Measurements from ENCODE around the gene PCDHA7.
"Not testable (repeated sequence)": the region's sequence is repeated elsewhere in the genome, so short reads cannot be mapped to it uniquely, and the experiment has no call there.

PCDHA7 gene

GRCh38 chr5:140835622-140836510 is 1.8 kb downstream of the PCDHA7 start:
- H3K4me3 ChIP-seq (ENCODE audit: low read depth, low read length) = no peak overlapping the region
- TF ChIP-seq CTCF (conservative IDR thresholded peaks at IDR 0.05; ENCODE audit: low read depth, low read length) = no peak

GRCh38 chr5:140840978-140841962 is 7.2 kb downstream of the PCDHA7 start, which contains the start of gene PCDHA8:
Gene PCDHA8, plus strand, starts transcription at chr5:140841187. Its CDS starts 135 bp downstream, at chr5:140841322.
- DNase-seq (ENCODE audit: low read depth) = no peak
- TF ChIP-seq CTCF (conservative IDR thresholded peaks at IDR 0.05; ENCODE audit: low read depth, low read length) = no peak
- no peak within 1 kb of the TSS for H3K4me3 ChIP-seq (ENCODE audit: low read depth, low read length)

More at GRCh38 chr5:140835622-140836510, 1.8 kb downstream of the PCDHA7 start:
- no peak for DNase-seq (ENCODE audit: low read depth)

DNA sequence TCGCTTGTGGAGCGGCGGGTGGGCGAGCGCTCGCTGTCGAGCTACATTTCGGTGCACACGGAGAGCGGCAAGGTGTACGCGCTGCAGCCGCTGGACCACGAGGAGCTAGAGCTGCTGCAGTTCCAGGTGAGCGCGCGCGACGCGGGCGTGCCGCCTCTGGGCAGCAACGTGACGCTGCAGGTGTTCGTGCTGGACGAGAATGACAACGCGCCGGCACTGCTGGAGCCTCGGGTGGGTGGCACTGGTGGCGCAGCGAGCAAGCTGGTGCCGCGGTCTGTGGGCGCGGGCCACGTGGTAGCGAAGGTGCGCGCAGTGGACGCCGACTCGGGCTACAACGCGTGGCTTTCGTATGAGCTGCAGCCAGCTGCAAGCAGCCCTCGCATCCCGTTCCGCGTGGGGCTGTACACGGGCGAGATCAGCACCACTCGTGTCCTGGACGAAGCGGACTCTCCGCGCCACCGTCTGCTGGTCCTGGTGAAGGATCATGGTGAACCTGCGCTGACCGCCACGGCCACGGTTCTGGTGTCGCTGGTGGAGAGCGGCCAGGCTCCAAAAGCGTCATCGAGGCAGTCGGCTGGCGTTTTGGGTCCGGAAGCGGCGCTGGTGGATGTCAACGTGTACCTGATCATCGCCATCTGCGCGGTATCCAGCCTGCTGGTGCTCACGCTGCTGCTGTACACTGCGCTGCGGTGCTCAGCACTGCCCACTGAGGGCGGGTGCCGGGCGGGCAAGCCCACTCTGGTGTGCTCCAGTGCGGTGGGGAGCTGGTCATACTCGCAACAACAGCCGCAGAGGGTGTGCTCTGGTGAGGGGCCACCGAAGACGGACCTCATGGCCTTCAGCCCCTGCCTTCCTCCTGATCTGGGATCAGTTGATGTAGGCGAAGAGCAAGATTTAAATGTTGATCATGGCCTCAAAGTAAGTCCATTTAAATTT is 9.0 kb downstream of the PCDHA7 start:
- DNase-seq (ENCODE audit: low read depth) = no peak
- no peak for TF ChIP-seq CTCF (conservative IDR thresholded peaks at IDR 0.05; ENCODE audit: low read depth, low read length)
- no peak overlapping the region for H3K4me3 ChIP-seq (ENCODE audit: low read depth, low read length)

DNA sequence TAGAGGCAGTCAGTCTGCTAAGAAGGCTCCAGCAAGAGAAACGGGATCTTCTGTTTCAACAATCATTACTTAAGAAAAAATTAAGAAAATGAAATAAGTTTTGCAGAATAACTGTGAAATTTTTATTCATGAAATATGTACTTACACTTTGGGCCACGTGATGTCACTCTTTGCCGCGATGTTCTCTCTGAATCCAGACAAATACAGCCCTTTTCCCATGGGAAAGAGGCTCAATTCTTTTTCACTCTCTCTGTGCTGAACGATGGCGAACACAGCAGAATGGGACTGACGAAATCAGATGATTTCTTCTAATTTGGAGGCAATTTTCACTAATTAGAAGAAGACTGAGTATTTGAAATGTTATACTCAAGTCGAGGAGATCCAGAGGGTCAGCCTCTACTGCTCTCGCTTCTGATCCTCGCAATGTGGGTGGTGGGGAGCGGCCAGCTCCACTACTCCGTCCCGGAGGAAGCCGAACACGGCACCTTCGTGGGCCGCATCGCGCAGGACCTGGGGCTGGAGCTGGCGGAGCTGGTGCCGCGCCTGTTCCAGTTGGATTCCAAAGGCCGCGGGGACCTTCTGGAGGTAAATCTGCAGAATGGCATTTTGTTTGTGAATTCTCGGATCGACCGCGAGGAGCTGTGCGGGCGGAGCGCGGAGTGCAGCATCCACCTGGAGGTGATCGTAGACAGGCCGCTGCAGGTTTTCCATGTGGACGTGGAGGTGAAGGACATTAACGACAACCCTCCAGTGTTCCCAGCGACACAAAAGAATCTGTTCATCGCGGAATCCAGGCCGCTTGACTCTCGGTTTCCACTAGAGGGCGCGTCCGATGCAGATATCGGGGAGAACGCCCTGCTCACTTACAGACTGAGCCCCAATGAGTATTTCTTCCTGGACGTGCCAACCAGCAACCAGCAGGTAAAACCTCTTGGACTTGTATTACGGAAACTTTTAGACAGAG is 14.4 kb downstream of the PCDHA7 start, which contains the start of gene PCDHA9:
TSS of gene PCDHA9 (plus strand) at position 244 of the 964 bp plus-strand sequence. CDS start at position 358, 114 bp downstream.
- not testable (repeated sequence) for DNase-seq (ENCODE audit: low read depth); H3K4me3 ChIP-seq (ENCODE audit: low read depth, low read length)

DNA sequence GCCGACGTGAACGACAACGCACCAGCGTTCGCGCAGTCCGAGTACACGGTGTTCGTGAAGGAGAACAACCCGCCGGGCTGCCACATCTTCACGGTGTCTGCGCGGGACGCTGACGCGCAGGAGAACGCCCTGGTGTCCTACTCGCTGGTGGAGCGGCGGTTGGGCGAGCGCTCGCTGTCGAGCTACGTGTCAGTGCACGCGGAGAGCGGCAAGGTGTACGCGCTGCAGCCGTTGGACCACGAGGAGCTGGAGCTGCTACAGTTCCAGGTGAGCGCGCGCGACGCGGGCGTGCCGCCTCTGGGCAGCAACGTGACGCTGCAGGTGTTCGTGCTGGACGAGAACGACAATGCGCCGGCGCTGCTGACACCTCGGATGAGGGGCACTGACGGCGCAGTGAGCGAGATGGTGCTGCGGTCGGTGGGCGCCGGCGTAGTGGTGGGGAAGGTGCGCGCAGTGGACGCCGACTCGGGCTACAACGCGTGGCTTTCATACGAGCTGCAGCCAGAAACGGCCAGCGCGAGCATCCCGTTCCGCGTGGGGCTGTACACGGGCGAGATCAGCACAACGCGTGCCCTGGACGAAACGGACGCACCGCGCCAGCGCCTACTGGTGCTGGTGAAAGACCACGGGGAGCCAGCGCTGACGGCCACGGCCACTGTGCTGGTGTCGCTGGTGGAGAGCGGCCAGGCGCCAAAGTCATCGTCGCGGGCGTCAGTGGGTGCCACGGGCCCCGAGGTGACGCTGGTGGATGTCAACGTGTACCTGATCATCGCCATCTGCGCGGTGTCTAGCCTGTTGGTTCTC is 16.0 kb downstream of the PCDHA7 start:
- DNase-seq (ENCODE audit: low read depth); H3K4me3 ChIP-seq (ENCODE audit: low read depth, low read length): not testable (repeated sequence)

GRCh38 chr5:140855772-140856674 is 22.0 kb downstream of the PCDHA7 start, which contains the start of gene PCDHA10:
Gene PCDHA10, plus strand, starts transcription at chr5:140855897. Its CDS starts 152 bp downstream, at chr5:140856049.
- DNase-seq (ENCODE audit: low read depth) = no peak
- no peak for TF ChIP-seq CTCF (conservative IDR thresholded peaks at IDR 0.05; ENCODE audit: low read depth, low read length)
- H3K4me3 ChIP-seq (ENCODE audit: low read depth, low read length) = no peak within 1 kb of the TSS
